Measurements from ENCODE around the gene NFKBIL1.
"Not testable (repeated sequence)": the region's sequence is repeated elsewhere in the genome, so short reads cannot be mapped to it uniquely, and the experiment has no call there.

NFKBIL1 gene

DNA sequence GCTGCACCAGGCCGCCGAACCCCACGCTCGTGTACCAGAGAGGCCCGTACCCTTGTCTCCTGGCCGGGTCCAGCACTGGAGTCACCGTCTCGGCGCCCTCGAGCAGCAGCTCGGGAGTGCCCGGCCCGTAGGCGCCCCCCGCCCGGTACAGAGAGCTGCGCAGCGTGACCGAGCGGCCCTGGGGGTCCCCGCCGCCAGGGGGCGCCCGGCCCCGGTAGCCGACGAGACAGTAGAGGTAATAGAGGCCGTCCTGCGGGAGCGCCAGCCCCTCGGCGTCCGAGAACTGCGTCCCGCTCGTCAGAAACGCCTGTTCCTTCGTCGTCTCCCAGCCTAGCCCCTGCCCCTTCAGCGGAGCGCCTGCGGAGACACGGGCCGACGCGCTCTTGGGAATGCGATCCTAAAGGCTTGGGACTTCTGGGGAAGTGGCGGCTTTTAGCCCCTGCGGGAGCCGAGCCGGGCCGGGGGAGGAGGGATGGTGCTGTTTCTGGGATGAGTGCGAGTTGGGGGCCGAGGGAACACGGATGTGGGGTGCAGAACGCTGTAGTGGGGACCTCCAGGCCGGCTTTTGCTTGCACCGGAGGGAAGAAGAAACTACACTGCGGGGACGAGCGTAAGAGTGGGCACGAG lies 33.5 kb downstream of the NFKBIL1 start:
- DNase-seq (ENCODE audit: low read depth in 2 of 2): peak; percentile 88 to 92

DNA sequence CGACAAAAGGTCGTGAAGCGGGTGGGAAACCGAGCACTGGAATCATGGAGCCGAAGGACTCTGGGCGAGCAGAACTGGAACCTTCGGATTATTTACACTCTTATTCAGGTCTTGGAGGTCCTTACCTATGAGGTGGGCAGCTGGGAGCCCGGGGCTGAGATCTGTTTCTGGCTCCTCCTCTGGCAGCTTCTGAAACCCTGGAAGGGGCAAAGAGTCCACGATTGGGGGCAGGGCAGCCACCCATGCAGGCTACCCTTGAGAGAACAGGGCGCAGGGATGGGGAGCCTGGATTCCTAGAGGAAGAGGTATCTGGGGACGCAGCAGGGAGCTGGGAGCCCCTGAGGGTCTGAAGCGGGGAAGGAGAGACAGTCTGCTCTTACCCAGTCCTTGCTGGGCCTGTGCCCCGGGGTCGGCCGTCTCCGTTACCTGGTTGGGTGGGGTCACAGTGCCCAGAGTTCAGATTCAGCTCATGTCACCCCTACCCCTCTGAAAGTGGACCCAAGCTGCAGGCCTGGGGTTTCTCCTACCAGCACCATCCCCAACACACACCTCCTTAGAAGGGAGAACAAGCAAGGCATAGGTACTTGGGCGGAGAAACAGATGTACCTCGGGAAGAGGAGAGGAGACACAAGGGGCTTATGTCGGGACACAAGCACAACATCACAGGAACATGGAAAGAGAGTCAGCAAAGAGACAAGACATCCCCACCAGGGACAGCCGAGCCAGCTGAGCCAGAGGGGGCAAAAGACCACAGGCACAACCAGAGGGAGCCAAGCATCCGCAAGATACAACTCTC lies 34.2 kb downstream of the NFKBIL1 start:
- DNase-seq (ENCODE audit: low read depth in 2 of 2): no peak

DNA sequence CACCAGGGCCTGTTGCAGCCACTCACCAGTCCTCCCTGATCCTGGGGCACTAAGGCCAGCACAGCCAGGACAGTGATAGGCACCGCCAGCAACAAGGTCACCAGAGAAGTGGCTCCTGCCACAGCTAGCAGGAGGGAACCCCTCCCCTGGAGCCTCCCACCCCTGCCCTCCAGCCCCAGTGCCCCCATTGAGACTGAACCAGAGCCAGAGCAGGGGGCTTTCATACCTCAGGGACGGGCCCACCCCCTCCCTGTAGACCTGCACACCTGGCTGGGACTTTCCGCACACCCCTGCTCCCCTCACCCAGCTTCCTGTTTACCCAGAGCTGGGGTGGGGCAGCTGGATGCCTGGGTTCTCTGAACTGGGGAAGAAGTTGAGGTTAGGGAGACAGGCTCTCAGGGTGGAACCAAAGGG lies 34.8 kb downstream of the NFKBIL1 start, which contains the start of gene LTB:
TSS of gene LTB (minus strand) at position 195 of the 414 bp plus-strand sequence. CDS start at position 188, 7 bp downstream.
- DNase-seq (ENCODE audit: low read depth in 2 of 2): no peak

DNA sequence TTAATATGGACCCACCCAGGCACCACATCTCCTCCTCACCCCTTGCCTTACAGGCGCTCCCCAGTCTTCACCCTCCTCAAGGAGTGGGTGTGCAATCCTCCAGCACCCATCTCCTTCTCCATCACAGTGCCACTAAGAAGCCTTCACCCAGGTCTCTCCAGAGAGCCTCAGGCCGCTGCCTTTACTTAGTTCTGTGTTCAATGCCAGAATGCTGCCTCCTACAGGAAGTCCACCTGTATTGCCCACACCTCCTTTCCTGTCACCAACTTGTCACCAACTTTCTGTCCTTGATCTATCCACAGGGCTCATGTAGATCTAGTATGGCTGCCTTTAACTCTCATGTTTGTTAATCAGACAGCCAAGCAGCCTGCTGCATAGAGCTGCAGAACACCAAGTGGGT lies 38.1 kb downstream of the NFKBIL1 start:
- DNase-seq (ENCODE audit: low read depth in 2 of 2): no peak

DNA sequence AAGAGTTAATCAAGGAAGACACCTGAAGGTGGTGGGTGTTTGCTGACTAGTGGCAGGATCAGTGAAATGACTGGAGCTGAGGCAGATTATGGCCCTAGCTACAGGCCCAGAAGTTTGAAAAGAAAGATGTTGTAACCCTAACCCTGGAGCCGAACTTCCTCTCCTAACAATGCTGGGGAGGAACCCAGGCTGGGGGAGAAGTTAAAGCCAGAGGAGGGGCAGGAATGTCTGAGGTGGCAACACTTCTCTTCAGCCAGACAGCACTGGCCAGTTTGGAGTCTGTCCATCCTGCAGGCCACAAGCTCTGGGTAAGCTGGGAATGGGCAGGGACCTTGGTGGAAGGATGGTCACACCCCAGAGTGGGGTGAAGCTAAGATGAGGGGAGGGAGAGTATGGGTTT lies 38.6 kb downstream of the NFKBIL1 start, which contains the start of gene LST1:
TSS of gene LST1 (plus strand) at position 270 of the 400 bp plus-strand sequence. CDS start 1,023 bp downstream, outside the sequence.
- no peak for DNase-seq (ENCODE audit: low read depth in 2 of 2)

DNA sequence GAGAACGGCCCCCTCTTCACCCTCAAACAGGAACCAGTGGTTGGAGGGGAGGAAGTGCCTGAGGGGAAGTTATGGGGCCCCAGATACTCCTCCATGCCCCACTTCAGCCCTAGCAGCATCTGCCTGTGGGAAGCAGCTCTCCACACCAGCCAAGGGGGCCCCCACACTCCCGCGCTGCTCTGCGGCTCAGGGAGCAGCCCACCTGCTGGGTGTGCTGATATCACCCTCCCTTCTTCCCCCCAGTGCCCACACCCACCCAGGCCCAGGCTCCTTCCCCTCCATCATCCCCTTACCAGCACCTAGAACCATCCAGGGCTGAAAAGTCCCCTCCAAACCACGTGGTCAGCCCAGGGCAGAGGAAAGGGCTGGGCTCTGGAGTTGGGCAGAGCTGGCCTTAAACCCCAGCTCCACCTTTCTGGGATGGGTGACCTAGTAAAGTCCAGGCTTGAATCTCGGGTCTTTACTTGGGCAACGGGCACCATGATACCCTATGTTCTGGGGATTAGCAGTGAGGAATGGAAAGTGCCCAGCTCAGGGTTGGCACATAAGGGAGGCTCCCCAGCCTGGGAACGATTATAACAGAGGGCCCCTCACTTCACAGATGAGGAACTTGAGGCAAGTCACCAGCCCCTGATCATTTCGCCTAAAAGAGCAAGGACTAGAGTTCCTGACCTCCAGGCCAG lies 39.3 kb downstream of the NFKBIL1 start:
- DNase-seq (ENCODE audit: low read depth in 2 of 2): no peak

DNA sequence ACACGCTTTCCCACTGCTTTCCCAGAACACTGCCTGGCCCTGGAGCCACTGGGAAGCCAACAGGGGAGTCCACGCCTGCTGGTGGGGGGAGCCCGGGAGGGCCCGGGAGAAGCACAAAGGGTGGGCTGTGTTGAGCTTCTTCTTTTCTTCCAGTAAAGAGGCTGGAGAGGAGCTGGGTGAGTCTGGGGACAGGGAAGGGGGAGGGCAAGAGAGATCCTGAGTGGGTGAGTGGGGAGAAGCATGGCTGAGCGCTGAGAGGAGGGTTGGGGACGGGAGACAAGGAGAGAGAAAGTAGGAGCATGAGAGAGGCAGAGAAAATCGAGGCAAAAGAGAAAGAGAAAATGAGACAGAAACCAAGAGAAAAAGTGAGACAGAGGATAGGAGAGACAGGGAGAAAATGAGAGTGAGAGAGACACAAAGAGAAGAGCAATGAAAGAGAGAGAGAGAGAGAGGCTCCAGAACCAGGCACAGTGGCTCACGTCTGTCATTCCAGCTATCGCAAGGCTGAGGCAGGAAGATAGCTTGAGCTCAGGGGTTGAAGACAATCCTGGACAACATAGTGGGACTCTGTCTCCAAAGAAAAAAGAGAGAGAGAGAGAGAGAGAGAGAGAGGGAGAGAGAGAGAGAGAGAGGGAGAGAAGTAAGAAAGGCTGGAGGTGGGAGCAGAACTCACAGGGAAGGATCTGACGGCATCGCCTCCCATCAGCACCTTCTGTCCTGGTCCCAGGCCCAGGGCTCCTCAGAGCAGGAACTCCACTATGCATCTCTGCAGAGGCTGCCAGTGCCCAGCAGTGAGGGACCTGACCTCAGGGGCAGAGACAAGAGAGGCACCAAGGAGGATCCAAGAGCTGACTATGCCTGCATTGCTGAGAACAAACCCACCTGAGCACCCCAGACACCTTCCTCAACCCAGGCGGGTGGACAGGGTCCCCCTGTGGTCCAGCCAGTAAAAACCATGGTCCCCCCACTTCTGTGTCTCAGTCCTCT lies 40.7 kb downstream of the NFKBIL1 start:
- no peak for DNase-seq (ENCODE audit: low read depth in 2 of 2)

DNA sequence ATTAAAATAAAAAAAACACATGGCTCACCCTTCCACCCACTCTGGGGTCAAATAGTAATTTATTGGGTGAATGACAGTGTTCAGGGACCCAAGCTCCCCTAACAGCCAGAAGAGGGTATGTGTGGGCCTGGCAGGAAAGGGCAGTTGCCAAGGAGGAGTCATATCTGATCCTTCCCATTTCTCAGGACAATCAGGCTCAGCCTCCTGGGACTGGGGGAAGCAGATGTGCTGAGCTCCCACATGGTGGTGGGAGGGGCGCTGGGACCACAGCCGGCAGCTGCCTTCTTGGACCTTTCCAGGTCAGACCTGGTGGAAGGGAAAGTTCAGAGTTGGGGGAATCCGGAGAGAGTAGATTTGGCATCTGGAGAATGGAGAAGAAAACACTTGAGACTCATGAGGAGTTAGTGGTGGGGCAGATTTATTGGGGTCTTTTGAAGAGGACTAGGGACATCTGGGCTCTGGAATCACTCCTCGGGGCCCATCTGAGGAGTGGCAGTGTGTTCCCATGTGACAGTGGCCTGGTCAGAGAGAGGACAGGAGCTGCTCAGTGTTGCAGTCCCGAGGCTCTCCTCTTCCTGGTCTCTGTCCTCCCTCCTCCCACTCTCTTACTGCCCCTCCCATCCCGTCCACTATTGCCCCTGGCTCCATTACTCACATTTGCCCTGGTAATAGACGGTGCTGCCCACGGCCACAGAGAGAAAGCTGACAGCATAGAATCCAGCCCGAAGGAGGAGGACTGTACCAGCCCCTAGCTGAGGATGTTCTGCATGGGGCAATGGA lies 41.7 kb downstream of the NFKBIL1 start:
- DNase-seq (ENCODE audit: low read depth in 2 of 2): no peak

DNA sequence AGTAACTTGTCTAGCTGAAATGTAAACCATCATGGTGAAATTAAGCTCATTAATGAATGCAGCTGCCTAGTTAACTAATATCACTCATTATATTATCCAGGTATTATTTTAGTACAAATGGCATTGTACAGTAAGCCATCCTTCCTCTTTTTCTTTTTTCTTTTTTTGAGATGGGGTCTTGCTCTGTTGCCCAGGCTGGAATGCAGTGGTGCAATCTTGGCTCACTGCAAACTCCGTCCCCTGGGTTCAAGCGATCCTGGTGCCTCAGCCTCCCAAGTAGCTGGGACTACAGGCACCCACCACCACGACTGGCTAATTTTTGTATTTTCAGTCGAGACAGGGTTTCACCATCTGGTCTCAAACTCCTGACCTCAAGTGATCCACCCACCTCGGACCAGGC lies 43.3 kb downstream of the NFKBIL1 start:
- DNase-seq (ENCODE audit: low read depth in 2 of 2): not testable (repeated sequence)

DNA sequence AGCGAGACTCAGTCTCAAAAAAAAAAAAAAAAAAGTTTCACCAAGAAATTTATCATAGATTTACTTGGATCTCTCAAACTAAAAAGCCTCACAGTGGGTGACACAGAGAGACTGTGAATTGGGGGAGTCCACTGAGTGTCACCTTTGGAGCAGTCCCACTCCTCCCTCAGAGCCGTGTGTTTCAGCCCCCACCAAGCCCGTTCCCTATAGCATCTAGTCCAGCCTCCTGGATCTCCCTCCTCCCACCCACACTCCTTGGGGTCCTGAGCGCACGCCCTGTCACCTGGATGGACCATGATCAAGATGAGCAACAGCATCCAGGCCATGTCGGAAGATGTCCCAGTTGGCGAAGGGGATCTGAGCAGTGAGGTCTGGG lies 45.0 kb downstream of the NFKBIL1 start:
- no peak for DNase-seq (ENCODE audit: low read depth in 2 of 2)

DNA sequence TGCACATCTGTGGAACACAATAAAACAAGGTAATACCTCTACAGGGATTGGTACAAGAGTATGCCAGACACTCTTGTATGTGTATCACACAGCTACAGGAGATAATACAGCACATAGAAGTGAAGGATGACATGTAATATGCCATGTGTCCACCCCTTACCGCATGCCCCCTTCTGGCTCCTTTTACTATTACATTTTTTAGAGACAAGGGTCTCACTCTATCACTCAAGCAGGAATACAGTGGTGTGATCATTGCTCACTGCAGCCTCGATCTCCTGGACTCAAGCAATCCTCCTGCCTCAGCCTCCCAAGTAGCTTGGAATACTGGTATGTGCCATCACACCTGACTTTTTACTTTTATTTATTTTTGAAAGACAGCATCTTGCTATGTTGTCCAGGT lies 49.6 kb downstream of the NFKBIL1 start:
- no peak for DNase-seq (ENCODE audit: low read depth in 2 of 2)

DNA sequence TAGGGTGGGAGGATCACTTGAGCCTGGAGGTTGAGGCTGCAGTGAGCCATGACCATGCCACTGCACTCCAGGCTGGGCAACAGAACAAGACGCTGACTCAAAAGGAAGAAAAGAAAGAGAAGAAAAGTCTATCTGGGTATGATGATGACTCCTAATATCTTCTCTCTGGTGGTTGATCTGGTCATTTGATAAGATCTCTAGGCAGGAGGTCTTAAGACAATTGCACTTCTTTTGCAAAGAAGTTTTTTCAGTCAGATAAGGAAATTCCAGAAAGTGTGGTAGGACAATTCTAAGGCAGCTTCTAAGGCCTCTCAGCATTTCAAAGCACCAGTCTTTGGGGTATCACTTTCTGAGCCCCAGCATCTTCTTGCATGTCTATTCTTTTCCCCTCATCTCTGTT lies 59.9 kb downstream of the NFKBIL1 start:
- no peak for DNase-seq (ENCODE audit: low read depth in 2 of 2)
